ENCODE data around the gene IRGM.
"Not testable (repeated sequence)": the region's sequence is repeated elsewhere in the genome, so short reads cannot be mapped to it uniquely, and the experiment has no call there.

The IRGM gene

GRCh38 chr5:150846308-150846653 is at the start of gene IRGM:
Gene IRGM (plus strand): TSS chr5:150846521. CDS start chr5:150848124, 1,603 bp downstream.
- DNase-seq (ENCODE audit: low read depth in 2 of 2): not testable (repeated sequence)

- DNase-seq (ENCODE audit: low read depth in 2 of 2): no peak
Observed at GRCh38 chr5:150797384-150797783, 48.9 kb upstream of the IRGM start.

- DNase-seq (ENCODE audit: low read depth in 2 of 2): no peak
Observed at GRCh38 chr5:150801117-150801927, 45.0 kb upstream of the IRGM start.

- DNase-seq (ENCODE audit: low read depth in 2 of 2): no peak
Observed at GRCh38 chr5:150804388-150804787, 41.9 kb upstream of the IRGM start.

- no peak for DNase-seq (ENCODE audit: low read depth in 2 of 2)
Observed at GRCh38 chr5:150809363-150809762, 37.0 kb upstream of the IRGM start.

DNA sequence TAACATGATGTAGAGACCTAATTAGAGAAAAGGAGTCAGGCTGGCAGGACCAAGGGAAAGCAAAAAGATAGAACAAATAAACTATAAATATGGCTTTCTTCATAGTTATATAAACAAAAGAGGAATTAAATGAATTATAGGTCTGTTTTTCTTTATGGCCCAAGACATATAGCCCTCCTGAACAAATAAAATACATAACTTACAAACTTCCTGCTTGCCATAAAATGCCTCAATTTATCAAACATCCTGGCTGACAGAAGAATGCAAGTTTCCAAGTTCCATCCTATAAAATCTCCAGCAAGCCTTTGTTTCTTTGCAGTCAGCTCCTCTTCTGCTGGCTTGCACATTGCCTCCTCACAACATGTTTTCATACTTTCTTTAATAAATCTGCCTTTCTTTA is 31.3 kb upstream of the IRGM start:
- DNase-seq (ENCODE audit: low read depth in 2 of 2): no peak

- no peak for DNase-seq (ENCODE audit: low read depth in 2 of 2)
Observed at GRCh38 chr5:150816946-150817345, 29.4 kb upstream of the IRGM start.

DNA sequence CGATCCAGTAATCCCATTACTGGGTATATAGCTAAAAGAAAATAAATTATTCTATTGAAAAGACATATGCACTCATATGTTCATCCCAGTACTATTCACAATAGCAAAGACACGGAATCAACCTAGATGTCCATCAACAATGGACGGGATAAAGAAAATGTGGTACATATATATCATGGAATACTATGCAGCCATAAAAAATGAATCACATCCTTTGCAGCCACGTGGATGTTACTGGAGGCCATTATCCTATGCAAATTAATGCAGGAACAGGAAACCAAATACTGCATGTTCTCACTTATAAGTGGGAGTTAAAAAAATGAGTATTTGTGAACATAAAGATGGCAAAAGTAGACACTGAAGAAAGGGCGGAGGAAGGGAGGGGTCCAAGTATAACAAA is 16.6 kb upstream of the IRGM start:
- DNase-seq (ENCODE audit: low read depth in 2 of 2): no peak

- not testable (repeated sequence) for DNase-seq (ENCODE audit: low read depth in 2 of 2)
Observed at GRCh38 chr5:150831821-150832220, 14.5 kb upstream of the IRGM start.

DNA sequence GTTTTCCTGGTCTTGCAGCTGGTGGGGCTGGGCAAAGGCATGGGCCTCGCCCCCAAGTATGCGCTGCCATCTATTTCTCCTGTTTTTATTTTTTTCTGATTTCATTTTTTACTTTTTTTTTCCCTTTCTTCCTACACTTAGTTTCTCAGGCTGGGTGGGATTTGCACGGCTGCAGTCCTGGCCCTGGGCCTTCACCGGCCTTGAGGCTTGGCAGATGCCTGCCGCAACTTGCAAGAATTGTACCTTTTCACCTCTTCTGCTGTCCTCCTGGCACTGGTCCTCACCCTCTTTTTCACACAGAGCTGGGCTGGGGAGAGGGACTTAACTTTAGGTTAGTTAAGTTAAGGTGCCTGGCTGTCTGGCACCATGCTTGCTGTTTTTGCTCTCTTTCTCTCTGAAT is 10.3 kb upstream of the IRGM start:
- DNase-seq (ENCODE audit: low read depth in 2 of 2): no peak

DNA sequence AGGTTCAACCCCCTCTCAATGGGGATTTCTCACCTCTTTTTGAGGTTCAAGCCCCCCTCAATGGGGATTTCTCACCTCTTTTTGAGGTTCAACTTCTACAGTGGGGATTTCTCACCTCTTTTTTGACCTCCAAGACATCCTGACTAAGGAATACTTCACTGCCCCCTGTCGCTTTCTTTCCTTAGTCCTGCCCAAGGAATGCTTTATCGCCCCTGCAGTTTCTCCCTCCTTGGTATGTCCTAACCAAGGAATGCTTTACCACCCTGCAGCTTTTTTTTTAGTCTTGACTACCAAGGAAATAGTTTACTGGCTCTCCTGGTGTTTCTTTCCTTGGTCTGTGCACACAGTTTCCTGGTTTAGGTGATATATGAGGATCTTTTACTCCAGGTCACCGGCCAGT is 9.6 kb upstream of the IRGM start:
- no peak for DNase-seq (ENCODE audit: low read depth in 2 of 2)

DNA sequence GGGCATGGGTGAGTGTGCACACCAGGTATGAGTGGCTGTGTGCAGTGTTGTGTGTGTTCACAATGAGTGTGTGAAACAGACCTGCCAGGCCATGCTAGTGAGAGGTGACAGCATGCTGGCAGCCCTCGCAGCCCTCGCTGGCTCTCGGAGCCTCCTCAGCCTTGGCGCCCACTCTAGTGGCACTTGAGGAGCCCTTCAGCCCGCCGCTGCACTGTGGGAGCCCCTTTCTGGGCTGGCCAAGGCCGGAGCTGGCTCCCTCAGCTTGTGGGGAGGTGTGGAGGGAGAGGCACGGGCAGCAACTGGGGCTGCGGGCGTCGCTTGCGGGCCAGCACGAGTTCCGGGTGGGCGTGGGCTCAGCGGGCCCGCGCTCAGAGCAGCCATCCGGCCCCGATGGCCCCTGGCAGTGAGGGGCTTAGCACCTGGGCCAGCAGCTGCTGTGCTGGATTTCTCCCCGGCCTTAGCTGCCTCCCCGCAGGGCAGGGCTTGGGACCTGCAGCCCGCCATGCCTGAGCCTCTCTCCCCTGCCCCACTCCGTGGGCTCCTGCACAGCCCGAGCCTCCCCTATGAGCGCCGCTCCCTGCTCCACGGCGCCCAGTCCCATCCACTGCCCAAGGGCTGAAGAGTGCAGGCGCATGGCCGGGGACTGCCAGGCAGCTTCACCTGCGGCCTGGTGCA is 999 bp upstream of the IRGM start:
- not testable (repeated sequence) for DNase-seq (ENCODE audit: low read depth in 2 of 2)

GRCh38 chr5:150846654-150847333 is 473 bp downstream of the IRGM start:
- peak; percentile 27 to 51 for DNase-seq (ENCODE audit: low read depth in 2 of 2)

- DNase-seq (ENCODE audit: low read depth in 2 of 2): no peak
Observed at GRCh38 chr5:150847334-150847695, 994 bp downstream of the IRGM start.

- DNase-seq (ENCODE audit: low read depth in 2 of 2): no peak
Observed at GRCh38 chr5:150848271-150848670, 1.9 kb downstream of the IRGM start.

DNA sequence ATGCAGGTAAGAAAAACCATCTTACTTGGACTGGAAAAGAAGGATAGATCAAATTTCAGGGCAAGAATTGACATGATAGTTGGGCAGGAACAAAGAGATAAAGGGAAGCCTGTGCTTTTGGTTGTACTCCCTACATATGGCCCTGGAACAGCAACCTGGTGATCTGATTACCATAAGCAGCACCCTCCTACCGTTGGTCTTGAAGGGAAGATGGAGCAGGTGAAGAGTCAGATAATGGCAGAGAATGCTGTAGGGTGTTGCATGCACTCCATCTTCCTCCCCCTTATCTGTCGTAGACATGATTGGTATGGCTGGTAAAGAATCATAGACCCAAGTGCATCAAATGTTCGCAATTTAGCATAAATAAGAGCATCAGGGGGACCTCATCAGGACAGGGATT is 4.7 kb downstream of the IRGM start:
- DNase-seq (ENCODE audit: low read depth in 2 of 2): no peak

DNA sequence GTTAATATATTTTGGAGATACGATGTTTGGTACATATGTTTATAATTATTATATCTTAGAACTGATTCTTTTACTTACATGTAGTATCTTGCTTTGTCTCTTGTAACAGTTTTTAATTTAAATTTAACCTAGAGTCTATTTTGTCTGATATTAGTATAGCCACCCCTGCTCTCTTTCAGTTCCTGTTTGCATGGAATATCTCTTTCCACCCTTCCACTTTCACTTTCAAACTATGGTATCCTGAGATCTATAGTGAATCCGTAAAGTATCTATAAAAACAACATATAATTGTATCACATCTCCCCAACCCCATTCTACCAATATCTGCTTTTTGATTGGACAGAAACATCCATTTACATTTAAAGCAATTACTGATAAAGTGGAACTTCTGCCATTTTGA is 7.2 kb downstream of the IRGM start:
- no peak for DNase-seq (ENCODE audit: low read depth in 2 of 2)

DNA sequence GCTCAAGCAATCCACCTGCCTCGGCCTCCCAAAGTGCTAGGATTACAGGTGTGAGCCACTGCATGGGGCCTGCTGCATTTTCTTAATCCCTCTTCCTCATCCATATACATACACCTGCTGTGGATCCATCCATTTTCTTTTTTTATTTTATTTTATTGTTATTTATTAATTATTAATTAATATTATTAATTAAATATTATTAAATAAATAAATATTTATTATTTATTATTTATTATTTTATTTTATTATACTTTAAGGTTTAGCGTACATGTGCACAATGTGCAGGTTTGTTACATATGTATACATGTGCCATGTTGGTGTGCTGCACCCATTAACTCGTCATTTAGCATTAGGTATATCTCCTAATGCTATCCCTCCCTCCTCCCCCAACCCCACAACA is 10.4 kb downstream of the IRGM start:
- DNase-seq (ENCODE audit: low read depth in 2 of 2): not testable (repeated sequence)

GRCh38 chr5:150860246-150860821 is 14.0 kb downstream of the IRGM start:
- DNase-seq (ENCODE audit: low read depth in 2 of 2): no peak

- no peak for DNase-seq (ENCODE audit: low read depth in 2 of 2)
Observed at GRCh38 chr5:150862070-150862469, 15.7 kb downstream of the IRGM start.

- DNase-seq (ENCODE audit: low read depth in 2 of 2): no peak
Observed at GRCh38 chr5:150879358-150879757, 33.0 kb downstream of the IRGM start.
